NCI-H2227 treated with DMSO at 0.1 percent for 48 hours (cell line): Measurements from ENCODE around the gene SBK1.
"Not testable (repeated sequence)": the region's sequence is repeated elsewhere in the genome, so short reads cannot be mapped to it uniquely, and the experiment has no call there.

Source experiments
- DNase-seq: peaks from one replicate; lab custom pipeline; 2025; lab: John Stamatoyannopoulos, UW

Gene SBK1

GRCh38 chr16:28291651-28292626 lies at the start of gene SBK1:
TSS of gene SBK1 (plus strand) at chr16:28292525. CDS start at chr16:28317392, 24,867 bp downstream.
- DNase-seq: peak; percentile 93

- not testable (repeated sequence) for DNase-seq
These were observed 42.8 kb upstream of the SBK1 start for GRCh38 chr16:28249483-28249882.

GRCh38 chr16:28250999-28251398 lies 41.3 kb upstream of the SBK1 start:
- DNase-seq: no peak

GRCh38 chr16:28254158-28254557 lies 38.2 kb upstream of the SBK1 start:
- no peak for DNase-seq

- no peak for DNase-seq
These were observed 36.5 kb upstream of the SBK1 start for GRCh38 chr16:28255838-28256237.

- DNase-seq: no peak
These were observed 35.1 kb upstream of the SBK1 start for GRCh38 chr16:28257256-28257655.

- peak; percentile 29 for DNase-seq
These were observed 33.8 kb upstream of the SBK1 start for GRCh38 chr16:28258567-28258966.

- no peak for DNase-seq
These were observed 33.1 kb upstream of the SBK1 start for GRCh38 chr16:28259091-28259780.

GRCh38 chr16:28259781-28260150 lies 32.6 kb upstream of the SBK1 start:
- no peak for DNase-seq

GRCh38 chr16:28260193-28260592 lies 32.1 kb upstream of the SBK1 start:
- DNase-seq: no peak

GRCh38 chr16:28261942-28262341 lies 30.4 kb upstream of the SBK1 start:
- no peak for DNase-seq

- DNase-seq: no peak
These were observed 29.0 kb upstream of the SBK1 start for GRCh38 chr16:28263305-28263704.

- DNase-seq: peak; percentile 54
These were observed 27.7 kb upstream of the SBK1 start for GRCh38 chr16:28264656-28265055.

- no peak for DNase-seq
These were observed 26.5 kb upstream of the SBK1 start for GRCh38 chr16:28265822-28266221.

GRCh38 chr16:28267356-28267755 lies 25.0 kb upstream of the SBK1 start:
- DNase-seq: no peak

- no peak for DNase-seq
These were observed 18.8 kb upstream of the SBK1 start for GRCh38 chr16:28273511-28273910.

GRCh38 chr16:28274676-28275075 lies 17.6 kb upstream of the SBK1 start:
- DNase-seq: no peak

GRCh38 chr16:28276301-28276700 lies 16.0 kb upstream of the SBK1 start:
- no peak for DNase-seq

- DNase-seq: peak; percentile 83
These were observed 14.6 kb upstream of the SBK1 start for GRCh38 chr16:28277537-28278388.

- DNase-seq: no peak
These were observed 13.3 kb upstream of the SBK1 start for GRCh38 chr16:28279006-28279405.

- DNase-seq: no peak
These were observed 11.2 kb upstream of the SBK1 start for GRCh38 chr16:28280881-28281836.
